Type B pancreatic cell (in vitro differentiated cells): ENCODE results near the gene CLEC7A. TPM values are rescaled to one million over a fixed set of nuclear protein-coding genes. Genes with fewer than 3 reads are reported as not detected.

Experiments used
- DNase-seq: peaks from one replicate; pipeline ENCODE4 v3.0.0; 2021; ENCODE audit warnings: mixed read lengths; ENCODE audit not compliant: unreplicated experiment; ENCODE audit errors: extremely low spot score
- H3K27ac Mint-ChIP-seq: 2 replicates; pipeline ENCODE4 v1.8.0; 2021; ENCODE audit warnings: mild to moderate bottlenecking, mixed read lengths
- H3K27me3 Mint-ChIP-seq: 2 replicates; pipeline ENCODE4 v1.8.0; 2021; ENCODE audit warnings: mixed read lengths
- H3K36me3 Mint-ChIP-seq: 2 replicates; pipeline ENCODE4 v1.8.0; 2021; ENCODE audit warnings: mixed read lengths
- H3K4me1 Mint-ChIP-seq: one replicate; pipeline ENCODE4 v1.8.0; 2021; ENCODE audit warnings: mixed read lengths; ENCODE audit not compliant: unreplicated experiment
- H3K4me3 Mint-ChIP-seq: 2 replicates; pipeline ENCODE4 v1.8.0; 2021; ENCODE audit warnings: mild to moderate bottlenecking, mixed read lengths
- H3K9me3 Mint-ChIP-seq: 2 replicates; pipeline ENCODE4 v1.8.0; 2021; ENCODE audit warnings: mixed read lengths
- long read RNA-seq: library from polyadenylated mRNA; unstranded; transcript quantifications from one replicate; pipeline ENCODE4 v2.0.0, GENCODE V29; 2020
- total RNA-seq: library from RNA; stranded (reverse); gene quantifications from 2 replicates; pipeline ENCODE4 v1.2.1, GENCODE V29; 2021; ENCODE audit warnings: low replicate concordance
- TF ChIP-seq, protein P1 (sequence below): fragments of 200-600 bp; sonication (generic); conservative IDR thresholded peaks from 2 replicates; pipeline ENCODE4 v1.5.0; 2021; ENCODE audit warnings: antibody characterized with exemption, mild to moderate bottlenecking

The CLEC7A gene
- 1.8 and 16.2 TPM in 2 replicates for total RNA-seq
- long read RNA-seq, transcript CLEC7A-205 (5 exons, 2,446 nt): major isoform, 28 of 71 reads
- long read RNA-seq, transcript CLEC7A-201 (4 exons, 1,154 nt): minor isoform, 16 of 71 reads
- long read RNA-seq, transcript CLEC7A-202 (6 exons, 1,130 nt): minor isoform, 6 of 71 reads
- long read RNA-seq, partial matches to known transcripts: 0 of 71 reads
- long read RNA-seq, other reads (novel, unspliced or antisense): 18 of 71 reads

GRCh38 chr12:10130042-10130441 lies at the start of gene CLEC7A:
TSS of gene CLEC7A (minus strand) at chr12:10130199. CDS start at chr12:10130082, 117 bp downstream.
- peaks cover 5% of the 10 kb centered on the region for H3K36me3 Mint-ChIP-seq
- peaks cover 10% of the 10 kb centered on the region for H3K9me3 Mint-ChIP-seq
- H3K27ac Mint-ChIP-seq: peak within 1 kb of the TSS; percentile 76
- peak within 1 kb of the TSS; percentile 59 for H3K4me3 Mint-ChIP-seq
- TF ChIP-seq, protein P1, sequence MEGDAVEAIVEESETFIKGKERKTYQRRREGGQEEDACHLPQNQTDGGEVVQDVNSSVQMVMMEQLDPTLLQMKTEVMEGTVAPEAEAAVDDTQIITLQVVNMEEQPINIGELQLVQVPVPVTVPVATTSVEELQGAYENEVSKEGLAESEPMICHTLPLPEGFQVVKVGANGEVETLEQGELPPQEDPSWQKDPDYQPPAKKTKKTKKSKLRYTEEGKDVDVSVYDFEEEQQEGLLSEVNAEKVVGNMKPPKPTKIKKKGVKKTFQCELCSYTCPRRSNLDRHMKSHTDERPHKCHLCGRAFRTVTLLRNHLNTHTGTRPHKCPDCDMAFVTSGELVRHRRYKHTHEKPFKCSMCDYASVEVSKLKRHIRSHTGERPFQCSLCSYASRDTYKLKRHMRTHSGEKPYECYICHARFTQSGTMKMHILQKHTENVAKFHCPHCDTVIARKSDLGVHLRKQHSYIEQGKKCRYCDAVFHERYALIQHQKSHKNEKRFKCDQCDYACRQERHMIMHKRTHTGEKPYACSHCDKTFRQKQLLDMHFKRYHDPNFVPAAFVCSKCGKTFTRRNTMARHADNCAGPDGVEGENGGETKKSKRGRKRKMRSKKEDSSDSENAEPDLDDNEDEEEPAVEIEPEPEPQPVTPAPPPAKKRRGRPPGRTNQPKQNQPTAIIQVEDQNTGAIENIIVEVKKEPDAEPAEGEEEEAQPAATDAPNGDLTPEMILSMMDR: no peak
- no peak for DNase-seq
- peaks cover 9% of the 10 kb centered on the region for H3K27me3 Mint-ChIP-seq
- no peaks in the 10 kb centered on the region for H3K4me1 Mint-ChIP-seq

- Mint-ChIP-seq H3K27me3 (peaks cover 9% of the 10 kb centered on the region), H3K4me1 (peaks cover 4% of the 10 kb centered on the region)
Measured at GRCh38 chr12:10179776-10180181, 49.8 kb upstream of the CLEC7A start.

GRCh38 chr12:10178821-10179220 lies 48.8 kb upstream of the CLEC7A start, which contains the start of gene TMEM52B:
TSS of gene TMEM52B (plus strand) at chr12:10179032. CDS start at chr12:10179575, 543 bp downstream.
- TF ChIP-seq, protein P1: no peak
- H3K4me3 Mint-ChIP-seq: peak within 1 kb of the TSS; percentile 17
- peak within 1 kb of the TSS; percentile 35 for H3K27ac Mint-ChIP-seq
- H3K9me3 Mint-ChIP-seq: no peaks in the 10 kb centered on the region
- peaks cover 4% of the 10 kb centered on the region for H3K4me1 Mint-ChIP-seq
- DNase-seq: no peak
- H3K27me3 Mint-ChIP-seq: peaks cover 9% of the 10 kb centered on the region
- H3K36me3 Mint-ChIP-seq: peaks cover 3% of the 10 kb centered on the region

More at GRCh38 chr12:10179776-10180181, 49.8 kb upstream of the CLEC7A start:
- Mint-ChIP-seq H3K36me3 (peaks cover 3% of the 10 kb centered on the region), H3K4me3 (peak overlapping the region; percentile 17), H3K27ac (peak overlapping the region; percentile 35), H3K9me3 (no peaks in the 10 kb centered on the region)
- TF ChIP-seq, protein P1: no peak
- no peak for DNase-seq

DNA sequence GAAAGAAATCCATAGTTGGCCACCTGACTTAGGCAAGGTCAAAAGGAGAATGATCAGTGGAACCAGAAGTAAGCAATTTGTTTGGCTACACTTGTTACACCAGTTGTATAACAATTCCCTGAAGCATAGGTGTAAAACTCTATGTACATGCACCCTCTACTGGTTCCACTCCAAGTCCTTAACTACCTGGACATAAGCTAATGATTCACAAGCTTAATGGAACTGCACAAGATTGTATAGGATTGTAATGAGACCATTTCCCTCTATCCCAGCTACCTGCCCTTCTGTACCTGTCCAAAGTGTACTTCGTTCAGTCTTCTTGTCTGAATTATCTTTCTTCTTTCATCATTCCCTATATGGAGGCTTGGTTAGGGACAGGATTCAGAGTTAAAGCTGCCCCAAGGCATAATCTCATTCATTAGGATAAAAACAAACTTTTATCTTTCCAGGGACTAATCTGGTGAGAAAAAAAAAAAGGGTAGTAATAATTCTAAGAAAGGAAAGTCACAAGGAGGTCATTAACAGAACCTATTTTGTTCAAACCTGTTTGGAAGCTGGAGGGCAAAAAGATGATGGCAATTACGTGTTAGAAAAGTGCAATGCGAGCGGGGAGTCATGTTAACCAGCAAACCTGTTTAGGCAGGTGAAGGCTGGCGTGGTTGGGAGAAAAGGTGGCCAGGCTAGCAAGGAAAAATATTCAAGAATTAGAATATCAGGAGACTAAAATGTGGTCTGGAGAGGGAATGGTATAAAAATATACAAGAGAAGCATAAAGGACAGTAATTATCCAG lies 46.0 kb upstream of the CLEC7A start:
- H3K9me3 Mint-ChIP-seq: no peaks in the 10 kb centered on the region
- peaks cover 5% of the 10 kb centered on the region for H3K27me3 Mint-ChIP-seq
- peak overlapping the region; percentile 92 for H3K27ac Mint-ChIP-seq
- peak overlapping the region; percentile 35 for H3K4me3 Mint-ChIP-seq
- TF ChIP-seq, protein P1: no peak
- DNase-seq: no peak
- no peaks in the 10 kb centered on the region for H3K36me3 Mint-ChIP-seq
- peaks cover 4% of the 10 kb centered on the region for H3K4me1 Mint-ChIP-seq

DNA sequence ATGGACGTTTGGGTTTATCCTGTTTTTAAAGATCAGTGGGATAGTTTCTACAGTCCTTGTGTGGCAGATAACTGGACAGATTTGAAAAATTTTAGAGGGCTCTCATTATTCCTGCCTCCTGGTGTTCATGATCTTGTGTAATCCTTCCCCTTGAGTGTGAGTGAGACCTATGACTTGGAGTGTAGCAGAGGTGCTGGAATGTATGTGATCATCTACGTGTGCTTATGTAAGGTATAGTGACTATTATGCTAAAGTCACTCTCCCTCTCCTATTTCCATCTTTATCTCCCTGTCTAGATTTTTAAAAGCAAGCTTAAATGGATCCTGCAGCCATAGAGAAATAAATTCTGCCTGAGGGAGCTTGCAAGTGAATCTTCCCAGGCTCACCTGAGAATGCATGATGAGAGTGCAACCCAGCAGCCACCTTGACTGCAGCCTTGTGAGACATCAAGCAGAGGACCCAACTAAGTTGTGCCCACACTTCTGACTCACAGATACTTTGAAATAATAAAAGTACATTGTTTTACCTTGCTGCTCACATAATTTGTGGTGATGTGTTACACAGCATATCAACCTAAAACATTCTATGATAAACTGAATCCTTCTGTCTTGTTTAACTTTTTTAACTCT lies 45.1 kb upstream of the CLEC7A start:
- H3K9me3 Mint-ChIP-seq: no peaks in the 10 kb centered on the region
- TF ChIP-seq, protein P1: no peak
- H3K36me3 Mint-ChIP-seq: no peaks in the 10 kb centered on the region
- no peak overlapping the region for H3K4me3 Mint-ChIP-seq
- DNase-seq: no peak
- H3K27me3 Mint-ChIP-seq: peaks cover 5% of the 10 kb centered on the region
- peaks cover 4% of the 10 kb centered on the region for H3K4me1 Mint-ChIP-seq
- H3K27ac Mint-ChIP-seq: peak overlapping the region; percentile 92
